ENCODE measurements around the gene TNFRSF1A.
"Not testable (repeated sequence)": the region's sequence is repeated elsewhere in the genome, so short reads cannot be mapped to it uniquely, and the experiment has no call there.

Gene TNFRSF1A

DNA sequence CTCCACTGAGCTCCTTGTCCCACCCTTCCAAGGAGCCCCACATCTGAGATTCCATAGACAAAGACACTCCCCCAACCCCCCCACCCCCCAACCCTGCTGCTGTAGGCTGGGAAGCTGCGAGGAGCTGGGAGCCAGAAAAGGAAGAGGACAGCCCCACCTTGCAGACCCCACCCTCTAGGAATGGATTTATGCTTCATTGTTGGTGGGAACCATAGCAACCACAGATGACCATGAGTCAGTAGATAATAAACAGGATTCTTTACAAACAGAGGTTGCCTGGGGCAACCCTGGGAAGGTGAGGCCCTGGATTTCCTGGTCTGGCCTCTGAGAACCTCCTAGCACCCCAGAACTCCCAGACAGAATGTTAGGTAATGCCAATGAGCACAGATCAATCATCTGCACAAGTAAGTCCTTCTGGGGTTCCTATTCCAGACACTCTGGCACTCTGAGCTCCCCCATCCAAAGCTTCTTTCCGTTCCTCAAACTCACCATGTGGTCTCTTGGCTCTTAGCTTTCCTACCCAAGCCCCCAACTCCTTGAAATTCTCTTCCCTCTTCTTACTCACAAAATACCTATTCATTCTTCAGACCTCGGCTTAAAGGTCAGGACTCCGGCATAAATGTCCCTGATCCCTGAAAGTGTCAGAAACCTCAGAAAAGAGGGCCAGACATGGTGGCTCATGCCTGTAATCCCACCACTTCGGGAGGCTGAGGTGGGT lies 46.6 kb downstream of the TNFRSF1A start:
- Histone ChIP-seq H2AFZ (ENCODE audit: low read depth) (no peak overlapping the region), H3K27ac (no peak overlapping the region), H3K4me1 (ENCODE audit: low read depth, poor library complexity, severe bottlenecking) (no peaks in the 10 kb centered on the region), H3K36me3 (ENCODE audit: insufficient read depth) (no peaks in the 10 kb centered on the region), H3K4me2 (no peak overlapping the region), H3K79me2 (ENCODE audit: insufficient read depth, low read depth) (no peaks in the 10 kb centered on the region), H3K27me3 (ENCODE audit: insufficient read depth, low read depth) (no peaks in the 10 kb centered on the region), H3K9ac (no peak overlapping the region), H3K4me3 (IDR thresholded peaks at IDR 0.05; ENCODE audit: insufficient read depth, low read depth, low read length) (no peak overlapping the region), H4K20me1 (ENCODE audit: insufficient read depth) (no peaks in the 10 kb centered on the region)
- TF ChIP-seq CTCF (conservative IDR thresholded peaks at IDR 0.05; ENCODE audit: low read depth, low read length), result no peak

DNA sequence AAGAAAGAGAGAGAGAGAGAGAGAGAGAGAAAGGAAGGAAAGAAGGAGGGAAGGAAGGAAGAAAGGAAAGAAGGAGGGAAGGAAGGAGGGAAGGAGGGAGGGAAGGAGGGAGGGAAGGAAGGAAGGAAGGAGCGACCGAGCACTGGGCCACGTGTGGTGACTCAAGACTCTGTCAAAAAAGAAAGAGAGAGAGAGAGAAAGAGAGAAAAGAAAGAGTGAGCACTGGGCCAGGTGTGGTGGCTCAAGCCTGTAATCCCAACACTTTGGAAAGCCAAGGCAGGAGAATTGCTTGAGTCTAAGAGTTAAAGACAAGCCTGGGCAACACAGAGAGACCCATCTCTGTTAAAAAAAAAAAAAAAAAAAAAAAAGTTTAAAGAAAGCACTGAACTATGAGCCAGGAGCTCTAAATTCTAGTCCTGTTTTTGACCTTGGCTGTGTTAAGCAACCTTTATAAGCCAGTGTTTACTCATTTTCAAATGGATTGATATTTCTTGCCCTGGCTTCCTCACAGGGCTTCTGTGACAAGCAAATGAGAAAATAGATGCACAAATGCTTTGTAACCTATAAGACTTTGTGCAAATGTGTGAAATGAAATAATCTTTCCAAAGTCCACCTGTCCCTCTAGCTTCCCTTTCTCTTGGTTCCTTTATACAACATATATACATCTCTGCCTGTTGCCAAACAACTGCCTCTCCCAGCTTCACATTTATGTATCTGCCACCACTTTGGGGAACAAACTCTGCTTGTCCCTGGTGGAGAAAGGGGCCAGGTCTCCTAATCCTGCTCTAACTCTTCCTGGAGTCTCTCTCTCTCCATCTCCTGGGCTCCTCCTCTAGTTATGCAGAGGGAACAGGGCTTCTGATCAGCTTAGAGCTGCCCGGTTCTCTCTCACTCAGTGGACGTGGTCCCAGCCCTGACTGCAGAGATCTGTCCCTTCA lies 47.5 kb downstream of the TNFRSF1A start:
- no peaks in the 10 kb centered on the region for H4K20me1 ChIP-seq (ENCODE audit: insufficient read depth)
- no peak overlapping the region for H3K4me2 ChIP-seq
- H2AFZ ChIP-seq (ENCODE audit: low read depth), result no peak overlapping the region
- TF ChIP-seq CTCF (conservative IDR thresholded peaks at IDR 0.05; ENCODE audit: low read depth, low read length), result no peak
- no peaks in the 10 kb centered on the region for H3K27me3 ChIP-seq (ENCODE audit: insufficient read depth, low read depth)
- H3K4me3 ChIP-seq (IDR thresholded peaks at IDR 0.05; ENCODE audit: insufficient read depth, low read depth, low read length), result no peak overlapping the region
- H3K9ac ChIP-seq, result no peak overlapping the region
- H3K27ac ChIP-seq, result no peak overlapping the region
- H3K36me3 ChIP-seq (ENCODE audit: insufficient read depth), result no peaks in the 10 kb centered on the region
- no peaks in the 10 kb centered on the region for H3K79me2 ChIP-seq (ENCODE audit: insufficient read depth, low read depth)
- no peaks in the 10 kb centered on the region for H3K4me1 ChIP-seq (ENCODE audit: low read depth, poor library complexity, severe bottlenecking)

DNA sequence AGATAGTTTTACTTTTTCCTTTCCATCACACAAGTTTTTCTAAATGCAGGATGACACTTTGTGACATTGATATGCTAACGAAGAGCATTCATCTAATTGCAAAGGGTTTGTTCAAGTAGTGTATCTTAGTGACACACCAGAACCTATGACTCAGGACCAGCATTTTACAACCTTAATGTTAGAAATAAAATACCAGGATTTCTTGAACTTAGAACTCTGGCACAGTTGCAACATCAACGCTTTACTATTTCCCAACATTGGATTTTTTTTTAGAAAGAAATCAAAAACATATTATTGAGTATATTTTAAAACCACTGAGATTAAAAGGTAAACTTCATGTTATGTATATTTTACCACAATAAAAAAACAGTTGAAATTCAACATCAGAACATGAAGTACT lies 49.3 kb downstream of the TNFRSF1A start:
- H2AFZ ChIP-seq (ENCODE audit: low read depth), result no peak overlapping the region
- TF ChIP-seq CTCF (conservative IDR thresholded peaks at IDR 0.05; ENCODE audit: low read depth, low read length), result no peak
- no peaks in the 10 kb centered on the region for H3K36me3 ChIP-seq (ENCODE audit: insufficient read depth)
- H3K9ac ChIP-seq, result no peak overlapping the region
- no peaks in the 10 kb centered on the region for H3K27me3 ChIP-seq (ENCODE audit: insufficient read depth, low read depth)
- no peak overlapping the region for H3K4me2 ChIP-seq
- H4K20me1 ChIP-seq (ENCODE audit: insufficient read depth), result no peaks in the 10 kb centered on the region
- no peak overlapping the region for H3K4me3 ChIP-seq (IDR thresholded peaks at IDR 0.05; ENCODE audit: insufficient read depth, low read depth, low read length)
- no peaks in the 10 kb centered on the region for H3K4me1 ChIP-seq (ENCODE audit: low read depth, poor library complexity, severe bottlenecking)
- H3K27ac ChIP-seq, result no peak overlapping the region
- no peaks in the 10 kb centered on the region for H3K79me2 ChIP-seq (ENCODE audit: insufficient read depth, low read depth)

- not testable (repeated sequence) for H2AFZ ChIP-seq (ENCODE audit: low read depth); H3K79me2 ChIP-seq (ENCODE audit: insufficient read depth, low read depth); H3K4me2 ChIP-seq; H3K27ac ChIP-seq; H3K36me3 ChIP-seq (ENCODE audit: insufficient read depth); H3K4me1 ChIP-seq (ENCODE audit: low read depth, poor library complexity, severe bottlenecking); H3K27me3 ChIP-seq (ENCODE audit: insufficient read depth, low read depth); H3K4me3 ChIP-seq (IDR thresholded peaks at IDR 0.05; ENCODE audit: insufficient read depth, low read depth, low read length); H4K20me1 ChIP-seq (ENCODE audit: insufficient read depth); H3K9ac ChIP-seq
These were observed 52.0 kb downstream of the TNFRSF1A start for GRCh38 chr12:6289906-6290305.

DNA sequence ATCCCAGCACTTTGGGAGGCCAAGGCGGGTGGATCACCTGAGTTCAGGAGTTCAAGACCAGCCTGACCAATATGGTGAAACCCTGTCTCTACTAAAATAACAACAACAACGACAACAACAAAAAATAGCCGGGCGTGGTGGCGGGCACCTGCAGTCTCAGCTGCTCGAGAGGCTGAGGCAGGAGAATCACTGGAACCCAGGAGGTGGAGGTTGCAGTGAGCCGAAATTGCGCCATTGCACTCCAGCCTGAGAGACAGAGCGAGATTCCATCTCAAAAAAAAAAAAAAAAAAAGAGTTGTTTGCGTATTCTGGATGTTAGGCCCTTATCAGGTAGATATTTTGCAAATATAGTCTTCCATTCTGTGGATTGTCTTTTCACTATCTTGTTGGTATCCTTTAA lies 52.8 kb downstream of the TNFRSF1A start:
- not testable (repeated sequence) for H3K79me2 ChIP-seq (ENCODE audit: insufficient read depth, low read depth); H3K4me2 ChIP-seq; H4K20me1 ChIP-seq (ENCODE audit: insufficient read depth); H2AFZ ChIP-seq (ENCODE audit: low read depth); H3K4me1 ChIP-seq (ENCODE audit: low read depth, poor library complexity, severe bottlenecking); H3K27me3 ChIP-seq (ENCODE audit: insufficient read depth, low read depth); H3K9ac ChIP-seq; H3K4me3 ChIP-seq (IDR thresholded peaks at IDR 0.05; ENCODE audit: insufficient read depth, low read depth, low read length); H3K36me3 ChIP-seq (ENCODE audit: insufficient read depth); H3K27ac ChIP-seq

Measured in KMS-11 (cell line).